ENCODE measurements around the gene B3GNT5.

B3GNT5 gene

GRCh38 chr3:183307749-183308148, 54.7 kb downstream of the B3GNT5 start:
- no peak for DNase-seq (ENCODE audit: low spot score)
- Histone ChIP-seq H3K4me3 (no peak overlapping the region), H3K27ac (no peak overlapping the region)
- TF ChIP-seq CTCF (IDR thresholded peaks at IDR 0.05), result no peak

GRCh38 chr3:183308751-183309150, 55.7 kb downstream of the B3GNT5 start:
- Histone ChIP-seq H3K4me3 (no peak overlapping the region), H3K27ac (no peak overlapping the region)
- no peak for DNase-seq (ENCODE audit: low spot score)
- no peak for TF ChIP-seq CTCF (IDR thresholded peaks at IDR 0.05)

GRCh38 chr3:183309276-183309675, 56.2 kb downstream of the B3GNT5 start:
- TF ChIP-seq CTCF (IDR thresholded peaks at IDR 0.05), result no peak
- H3K4me3 ChIP-seq, result no peak overlapping the region
- no peak for DNase-seq (ENCODE audit: low spot score)
- no peak overlapping the region for H3K27ac ChIP-seq

GRCh38 chr3:183310936-183311335, 57.9 kb downstream of the B3GNT5 start:
- no peak overlapping the region for H3K4me3 ChIP-seq
- no peak for TF ChIP-seq CTCF (IDR thresholded peaks at IDR 0.05)
- no peak overlapping the region for H3K27ac ChIP-seq
- DNase-seq (ENCODE audit: low spot score), result no peak

GRCh38 chr3:183312433-183312832, 59.4 kb downstream of the B3GNT5 start:
- no peak overlapping the region for H3K27ac ChIP-seq
- H3K4me3 ChIP-seq, result no peak overlapping the region
- TF ChIP-seq CTCF (IDR thresholded peaks at IDR 0.05), result no peak
- DNase-seq (ENCODE audit: low spot score), result no peak

- no peak for TF ChIP-seq CTCF (IDR thresholded peaks at IDR 0.05)
- DNase-seq (ENCODE audit: low spot score), result no peak
- Histone ChIP-seq H3K27ac (no peak overlapping the region), H3K4me3 (no peak overlapping the region)
These were observed 60.3 kb downstream of the B3GNT5 start for GRCh38 chr3:183313351-183313750.

- no peak for DNase-seq (ENCODE audit: low spot score)
- Histone ChIP-seq H3K27ac (no peak overlapping the region), H3K4me3 (no peak overlapping the region)
- TF ChIP-seq CTCF (IDR thresholded peaks at IDR 0.05), result no peak
These were observed 60.7 kb downstream of the B3GNT5 start for GRCh38 chr3:183313764-183314163.

Data from coronary artery (tissue), 2 donors.